ENCODE results near the gene POLH.
A peak's percentile ranks its signal among the peaks of the same experiment; 100 is the strongest.

Gene POLH

DNA sequence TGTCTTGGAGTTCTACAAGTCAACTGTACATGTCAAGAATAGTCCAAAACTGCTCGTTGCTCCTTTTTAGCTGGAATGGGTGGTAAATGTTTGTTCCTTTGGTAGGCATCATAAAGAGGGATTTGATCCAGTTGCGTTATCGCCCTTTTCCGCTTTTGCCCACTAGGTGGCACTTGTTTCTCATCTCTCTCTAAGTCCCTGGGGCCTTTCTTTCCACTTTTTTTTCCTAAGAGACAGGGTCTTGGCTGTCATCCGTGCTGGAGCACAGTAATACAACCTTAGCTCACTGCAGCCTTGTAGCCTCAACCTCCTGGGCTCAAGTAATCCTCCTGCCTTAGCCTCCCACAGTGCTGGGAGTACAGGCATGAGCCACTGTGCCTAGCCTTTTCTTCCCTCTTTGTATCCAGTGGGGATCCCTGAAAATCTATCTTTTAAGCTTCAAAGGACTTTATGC is 32.4 kb downstream of the POLH start:
- peaks cover 52% of the 10 kb centered on the region for H3K36me3 ChIP-seq (replicated peaks)
- TF ChIP-seq, protein P1, sequence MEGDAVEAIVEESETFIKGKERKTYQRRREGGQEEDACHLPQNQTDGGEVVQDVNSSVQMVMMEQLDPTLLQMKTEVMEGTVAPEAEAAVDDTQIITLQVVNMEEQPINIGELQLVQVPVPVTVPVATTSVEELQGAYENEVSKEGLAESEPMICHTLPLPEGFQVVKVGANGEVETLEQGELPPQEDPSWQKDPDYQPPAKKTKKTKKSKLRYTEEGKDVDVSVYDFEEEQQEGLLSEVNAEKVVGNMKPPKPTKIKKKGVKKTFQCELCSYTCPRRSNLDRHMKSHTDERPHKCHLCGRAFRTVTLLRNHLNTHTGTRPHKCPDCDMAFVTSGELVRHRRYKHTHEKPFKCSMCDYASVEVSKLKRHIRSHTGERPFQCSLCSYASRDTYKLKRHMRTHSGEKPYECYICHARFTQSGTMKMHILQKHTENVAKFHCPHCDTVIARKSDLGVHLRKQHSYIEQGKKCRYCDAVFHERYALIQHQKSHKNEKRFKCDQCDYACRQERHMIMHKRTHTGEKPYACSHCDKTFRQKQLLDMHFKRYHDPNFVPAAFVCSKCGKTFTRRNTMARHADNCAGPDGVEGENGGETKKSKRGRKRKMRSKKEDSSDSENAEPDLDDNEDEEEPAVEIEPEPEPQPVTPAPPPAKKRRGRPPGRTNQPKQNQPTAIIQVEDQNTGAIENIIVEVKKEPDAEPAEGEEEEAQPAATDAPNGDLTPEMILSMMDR (IDR thresholded peaks at IDR 0.05; ENCODE audit: low read depth, low read length, missing control alignments) = peak; percentile 86
- H3K4me3 ChIP-seq (ENCODE audit: low read depth, low read length) = no peak overlapping the region
- H3K27me3 ChIP-seq (replicated peaks) = no peaks in the 10 kb centered on the region
- peak; percentile 77 for DNase-seq
- in situ Hi-C loops (cut with HindIII; ENCODE audit: low pct_ligation_motif_present, low sequenced_read_pairs) = no loop called here
- no peak overlapping the region for H3K27ac ChIP-seq

DNA sequence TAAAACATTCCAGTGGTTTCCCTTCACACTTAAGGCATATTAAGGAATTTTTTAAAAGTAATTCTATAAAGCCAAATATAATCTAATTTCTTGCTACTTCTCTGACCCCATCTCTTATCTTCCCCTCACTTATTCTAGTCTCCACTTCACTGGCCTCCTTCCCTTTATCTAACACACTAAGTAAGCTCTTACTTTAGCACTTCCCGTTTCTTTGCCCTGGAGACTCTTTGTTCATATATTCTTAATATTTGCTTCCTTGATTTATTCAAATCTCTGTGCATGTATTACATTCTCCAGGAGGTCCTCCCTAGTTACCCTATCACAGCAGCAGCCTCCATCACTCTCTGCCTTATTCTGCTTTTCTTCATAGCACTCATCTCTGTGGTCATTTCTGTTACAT is 32.8 kb downstream of the POLH start:
- TF ChIP-seq, protein P1 (IDR thresholded peaks at IDR 0.05; ENCODE audit: low read depth, low read length, missing control alignments) = no peak
- Histone ChIP-seq H3K27me3 (replicated peaks) (no peaks in the 10 kb centered on the region), H3K36me3 (replicated peaks) (peaks cover 52% of the 10 kb centered on the region), H3K4me3 (ENCODE audit: low read depth, low read length) (no peak overlapping the region), H3K27ac (no peak overlapping the region)
- in situ Hi-C loops (cut with HindIII; ENCODE audit: low pct_ligation_motif_present, low sequenced_read_pairs) = no loop called here
- DNase-seq = no peak

DNA sequence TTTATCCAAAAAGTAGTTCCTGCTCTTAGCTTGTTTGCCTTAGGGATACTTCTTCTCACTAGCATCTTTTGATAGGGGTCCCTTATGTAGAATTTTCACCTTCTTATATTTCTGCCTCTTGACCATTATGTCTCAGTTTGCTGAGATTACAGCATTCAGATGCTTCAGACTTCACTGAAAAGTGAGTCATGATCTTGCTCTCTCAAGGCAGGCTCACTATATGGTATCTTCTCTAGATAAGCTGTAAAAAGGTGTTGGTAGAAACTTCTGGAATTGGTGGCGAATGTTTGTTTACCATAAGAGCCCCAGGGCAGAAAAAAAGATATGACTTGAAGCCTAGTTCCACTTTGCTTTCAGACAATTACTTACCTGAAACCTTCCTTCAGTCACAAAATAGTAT is 33.4 kb downstream of the POLH start:
- in situ Hi-C loops (cut with HindIII; ENCODE audit: low pct_ligation_motif_present, low sequenced_read_pairs) = no loop called here
- H3K36me3 ChIP-seq (replicated peaks) = peaks cover 58% of the 10 kb centered on the region
- no peak overlapping the region for H3K27ac ChIP-seq
- DNase-seq = peak; percentile 26
- H3K4me3 ChIP-seq (ENCODE audit: low read depth, low read length) = no peak overlapping the region
- H3K27me3 ChIP-seq (replicated peaks) = no peaks in the 10 kb centered on the region
- TF ChIP-seq, protein P1 (IDR thresholded peaks at IDR 0.05; ENCODE audit: low read depth, low read length, missing control alignments) = no peak

DNA sequence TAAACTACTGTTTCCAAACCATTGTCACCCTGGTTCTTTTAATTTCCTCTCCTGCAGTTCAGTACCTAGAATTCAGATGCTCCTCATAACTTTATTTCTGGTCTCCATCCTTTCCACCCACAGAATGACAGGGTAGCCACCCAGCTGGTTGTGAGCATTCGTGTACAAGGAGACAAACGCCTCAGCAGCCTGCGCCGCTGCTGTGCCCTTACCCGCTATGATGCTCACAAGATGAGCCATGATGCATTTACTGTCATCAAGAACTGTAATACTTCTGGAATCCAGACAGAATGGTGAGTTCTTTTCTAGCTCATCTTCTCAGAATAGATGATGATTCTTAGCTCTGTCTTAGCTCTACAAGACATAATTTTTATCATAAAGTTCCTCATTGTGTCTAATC is 34.4 kb downstream of the POLH start:
- Histone ChIP-seq H3K4me3 (ENCODE audit: low read depth, low read length) (no peak overlapping the region), H3K27me3 (replicated peaks) (no peaks in the 10 kb centered on the region), H3K36me3 (replicated peaks) (peaks cover 62% of the 10 kb centered on the region), H3K27ac (no peak overlapping the region)
- TF ChIP-seq, protein P1 (IDR thresholded peaks at IDR 0.05; ENCODE audit: low read depth, low read length, missing control alignments) = no peak
- in situ Hi-C loops (cut with HindIII; ENCODE audit: low pct_ligation_motif_present, low sequenced_read_pairs) = no loop called here
- no peak for DNase-seq

DNA sequence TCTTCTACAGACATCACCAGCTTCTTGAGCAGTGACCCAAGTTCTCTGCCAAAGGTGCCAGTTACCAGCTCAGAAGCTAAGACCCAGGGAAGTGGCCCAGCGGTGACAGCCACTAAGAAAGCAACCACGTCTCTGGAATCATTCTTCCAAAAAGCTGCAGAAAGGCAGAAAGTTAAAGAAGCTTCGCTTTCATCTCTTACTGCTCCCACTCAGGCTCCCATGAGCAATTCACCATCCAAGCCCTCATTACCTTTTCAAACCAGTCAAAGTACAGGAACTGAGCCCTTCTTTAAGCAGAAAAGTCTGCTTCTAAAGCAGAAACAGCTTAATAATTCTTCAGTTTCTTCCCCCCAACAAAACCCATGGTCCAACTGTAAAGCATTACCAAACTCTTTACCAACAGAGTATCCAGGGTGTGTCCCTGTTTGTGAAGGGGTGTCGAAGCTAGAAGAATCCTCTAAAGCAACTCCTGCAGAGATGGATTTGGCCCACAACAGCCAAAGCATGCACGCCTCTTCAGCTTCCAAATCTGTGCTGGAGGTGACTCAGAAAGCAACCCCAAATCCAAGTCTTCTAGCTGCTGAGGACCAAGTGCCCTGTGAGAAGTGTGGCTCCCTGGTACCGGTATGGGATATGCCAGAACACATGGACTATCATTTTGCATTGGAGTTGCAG is 37.9 kb downstream of the POLH start:
- H3K27ac ChIP-seq = no peak overlapping the region
- H3K27me3 ChIP-seq (replicated peaks) = no peaks in the 10 kb centered on the region
- TF ChIP-seq, protein P1 (IDR thresholded peaks at IDR 0.05; ENCODE audit: low read depth, low read length, missing control alignments) = no peak
- DNase-seq = no peak
- in situ Hi-C loops (cut with HindIII; ENCODE audit: low pct_ligation_motif_present, low sequenced_read_pairs) = no loop called here
- no peak overlapping the region for H3K4me3 ChIP-seq (ENCODE audit: low read depth, low read length)
- peaks cover 41% of the 10 kb centered on the region for H3K36me3 ChIP-seq (replicated peaks)

DNA sequence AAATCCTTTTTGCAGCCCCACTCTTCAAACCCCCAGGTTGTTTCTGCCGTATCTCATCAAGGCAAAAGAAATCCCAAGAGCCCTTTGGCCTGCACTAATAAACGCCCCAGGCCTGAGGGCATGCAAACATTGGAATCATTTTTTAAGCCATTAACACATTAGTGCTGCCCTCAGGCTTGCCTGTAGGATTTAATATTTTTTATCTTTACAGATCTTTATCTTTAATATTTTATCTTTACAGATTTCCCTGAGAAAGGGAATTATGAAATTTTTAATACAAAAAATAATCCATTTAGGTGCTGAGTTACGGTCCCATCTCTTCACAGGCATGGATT is 38.4 kb downstream of the POLH start:
- TF ChIP-seq, protein P1 (IDR thresholded peaks at IDR 0.05; ENCODE audit: low read depth, low read length, missing control alignments) = no peak
- DNase-seq = no peak
- H3K27ac ChIP-seq = no peak overlapping the region
- in situ Hi-C loops (cut with HindIII; ENCODE audit: low pct_ligation_motif_present, low sequenced_read_pairs) = no loop called here
- H3K4me3 ChIP-seq (ENCODE audit: low read depth, low read length) = no peak overlapping the region
- H3K27me3 ChIP-seq (replicated peaks) = no peaks in the 10 kb centered on the region
- peaks cover 41% of the 10 kb centered on the region for H3K36me3 ChIP-seq (replicated peaks)

Measured in brain microvascular endothelial cell (primary cell).